GM19240 (cell line): ENCODE measurements around the gene MAGIX.
"Not testable (repeated sequence)": the region's sequence is repeated elsewhere in the genome, so short reads cannot be mapped to it uniquely, and the experiment has no call there.

Experiments
- DNase-seq: peaks from one replicate; pipeline ENCODE4 v3.0.0; 2011; ENCODE audit warnings: low spot score; ENCODE audit not compliant: insufficient read length

Gene MAGIX

DNA sequence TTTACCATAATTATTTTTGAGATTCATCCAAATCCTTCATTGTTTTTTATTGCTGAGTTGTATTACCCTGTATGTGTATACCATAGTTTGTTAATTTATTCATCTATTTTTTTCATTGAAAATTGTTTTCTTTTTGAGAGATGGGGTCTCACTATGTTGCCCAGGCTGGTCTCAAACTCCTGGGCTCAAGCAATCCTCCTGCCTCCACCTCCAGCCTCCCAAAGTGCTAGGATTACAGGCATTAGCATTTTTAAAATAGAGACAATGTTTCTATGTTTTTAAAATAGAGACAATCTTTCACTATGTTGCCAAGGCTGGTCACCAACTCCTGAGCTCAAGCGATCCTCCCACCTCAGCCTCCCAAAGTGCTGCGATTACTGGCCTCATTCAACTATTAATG lies 1.6 kb upstream of the MAGIX start:
- DNase-seq: no peak

DNA sequence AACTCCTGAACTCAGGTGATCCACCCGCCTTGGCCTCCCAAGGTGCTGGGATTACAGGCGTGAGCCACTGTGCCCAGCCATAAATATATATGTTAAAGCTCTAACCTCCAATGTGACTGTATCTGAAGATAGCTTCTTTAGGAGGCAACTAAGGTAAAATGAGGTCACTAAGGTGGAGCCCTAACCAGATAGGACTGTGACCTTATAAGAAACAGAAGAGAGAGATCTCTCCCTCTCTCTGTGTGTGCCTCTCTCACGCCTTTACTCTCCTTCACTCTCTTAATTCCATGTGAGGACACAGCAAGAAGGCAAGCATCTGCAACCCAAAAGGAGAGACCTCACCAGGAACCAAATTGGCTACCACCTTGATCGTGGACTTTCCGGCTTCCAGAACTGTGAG lies 926 bp upstream of the MAGIX start:
- no peak for DNase-seq

DNA sequence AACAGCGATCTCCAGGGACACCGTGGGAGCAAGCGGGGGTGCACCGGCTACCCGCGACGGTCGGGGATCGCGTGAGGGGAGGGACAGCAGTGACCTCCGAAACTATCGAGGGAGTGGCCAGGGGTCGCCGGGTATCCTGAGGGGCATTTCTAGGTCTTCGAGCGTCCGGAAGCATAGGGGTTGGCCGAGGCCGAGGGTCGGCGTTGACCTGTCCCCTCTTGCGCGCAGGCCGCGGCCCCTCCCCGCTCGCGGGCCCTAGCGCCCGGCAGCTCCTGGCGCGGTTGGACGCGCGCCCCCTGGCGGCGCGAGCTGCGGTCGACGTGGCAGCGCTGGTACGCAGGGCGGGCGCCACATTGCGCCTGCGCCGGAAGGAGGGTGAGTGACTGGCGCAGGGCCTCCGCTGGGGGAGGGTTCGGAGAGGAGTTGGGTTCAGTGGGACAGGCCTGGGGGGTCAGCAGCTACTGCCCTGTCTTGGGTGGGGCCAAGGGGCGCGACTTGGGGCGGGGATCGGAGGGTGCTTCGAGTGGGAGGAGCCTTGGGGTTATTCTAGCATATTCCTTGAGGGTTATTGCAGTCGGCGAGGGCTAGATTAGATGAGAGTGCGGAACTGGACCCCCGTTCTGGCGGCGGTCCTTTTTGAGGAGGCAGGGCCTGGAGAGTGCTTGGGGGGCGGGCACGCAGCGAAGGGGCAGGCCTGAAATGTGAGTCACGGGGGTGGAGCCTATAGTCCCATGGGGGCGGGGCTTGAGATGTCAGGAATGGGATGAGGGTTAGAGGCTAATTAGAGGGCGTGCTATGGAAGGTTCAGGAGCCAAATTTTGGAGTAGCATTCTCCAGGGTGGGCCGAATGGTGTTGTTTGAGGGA lies 1.2 kb downstream of the MAGIX start:
- no peak for DNase-seq

DNA sequence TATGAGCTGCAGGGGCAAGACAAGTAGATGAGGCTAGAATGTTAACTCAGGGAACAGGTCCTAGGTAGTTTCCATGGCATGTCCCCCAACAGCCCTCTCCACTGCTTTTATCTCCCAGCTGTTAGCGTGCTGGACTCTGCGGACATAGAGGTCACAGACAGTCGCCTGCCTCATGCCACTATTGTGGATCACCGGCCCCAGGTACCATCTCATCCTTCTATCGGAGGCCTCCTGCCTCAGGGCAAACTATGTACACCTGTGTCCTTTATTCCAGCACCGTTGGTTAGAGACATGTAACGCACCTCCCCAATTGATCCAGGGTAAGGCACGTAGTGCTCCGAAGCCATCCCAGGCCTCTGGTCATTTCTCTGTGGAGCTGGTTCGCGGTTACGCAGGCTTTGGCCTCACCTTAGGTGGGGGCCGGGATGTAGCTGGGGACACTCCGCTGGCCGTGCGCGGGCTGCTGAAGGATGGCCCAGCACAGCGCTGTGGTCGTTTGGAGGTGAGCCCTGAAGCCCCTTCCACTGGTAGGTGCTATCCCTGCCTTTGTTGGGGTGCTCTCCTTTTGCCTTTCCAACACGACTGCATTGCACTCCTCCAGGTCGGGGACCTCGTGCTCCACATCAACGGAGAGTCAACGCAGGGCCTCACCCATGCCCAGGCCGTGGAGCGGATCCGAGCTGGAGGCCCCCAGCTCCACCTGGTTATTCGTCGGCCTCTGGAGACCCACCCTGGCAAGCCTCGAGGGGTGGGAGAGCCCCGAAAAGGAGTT lies 2.2 kb downstream of the MAGIX start:
- no peak for DNase-seq

DNA sequence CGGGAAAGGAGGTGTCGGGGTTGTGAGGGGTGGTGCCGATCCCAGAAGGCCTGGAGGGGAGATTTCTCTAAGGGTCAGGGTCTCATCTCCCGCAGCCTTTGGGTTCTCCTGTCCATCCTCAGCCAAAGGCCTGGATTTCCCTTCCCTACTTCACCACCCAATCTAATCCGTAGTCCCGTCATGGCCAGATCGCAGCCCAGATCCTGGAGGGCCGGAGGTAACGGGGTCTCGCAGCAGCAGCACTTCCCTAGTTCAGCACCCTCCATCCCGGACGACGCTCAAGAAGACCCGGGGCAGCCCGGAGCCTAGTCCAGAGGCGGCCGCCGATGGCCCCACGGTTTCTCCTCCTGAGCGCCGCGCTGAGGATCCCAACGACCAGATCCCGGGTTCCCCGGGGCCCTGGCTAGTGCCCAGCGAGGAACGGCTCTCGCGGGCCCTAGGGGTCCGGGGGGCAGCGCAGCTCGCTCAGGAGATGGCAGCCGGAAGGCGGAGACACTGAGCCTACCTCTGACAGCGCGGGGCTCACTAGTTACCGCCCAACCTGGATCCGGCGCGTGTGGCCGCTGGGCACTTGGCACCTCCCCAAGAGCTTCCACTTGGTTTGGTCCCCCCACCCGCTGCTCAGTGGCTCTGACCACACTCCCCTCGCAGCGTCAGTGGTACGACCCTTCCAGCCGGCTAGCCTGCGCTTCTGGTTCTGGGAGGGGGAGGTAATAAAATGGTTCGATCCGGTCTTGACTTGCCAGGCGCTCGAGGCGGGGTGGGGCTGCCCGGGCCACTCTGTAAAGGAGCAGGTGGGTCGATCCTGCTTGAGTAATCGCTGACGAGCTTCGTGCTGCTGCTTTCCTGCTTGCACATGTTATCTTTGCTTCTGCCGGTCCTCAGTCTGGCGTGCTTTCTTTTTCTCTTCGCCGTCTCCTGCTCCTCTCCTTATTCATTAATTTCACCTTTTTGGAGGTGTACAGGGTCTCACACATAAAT lies 3.6 kb downstream of the MAGIX start:
- no peak for DNase-seq

DNA sequence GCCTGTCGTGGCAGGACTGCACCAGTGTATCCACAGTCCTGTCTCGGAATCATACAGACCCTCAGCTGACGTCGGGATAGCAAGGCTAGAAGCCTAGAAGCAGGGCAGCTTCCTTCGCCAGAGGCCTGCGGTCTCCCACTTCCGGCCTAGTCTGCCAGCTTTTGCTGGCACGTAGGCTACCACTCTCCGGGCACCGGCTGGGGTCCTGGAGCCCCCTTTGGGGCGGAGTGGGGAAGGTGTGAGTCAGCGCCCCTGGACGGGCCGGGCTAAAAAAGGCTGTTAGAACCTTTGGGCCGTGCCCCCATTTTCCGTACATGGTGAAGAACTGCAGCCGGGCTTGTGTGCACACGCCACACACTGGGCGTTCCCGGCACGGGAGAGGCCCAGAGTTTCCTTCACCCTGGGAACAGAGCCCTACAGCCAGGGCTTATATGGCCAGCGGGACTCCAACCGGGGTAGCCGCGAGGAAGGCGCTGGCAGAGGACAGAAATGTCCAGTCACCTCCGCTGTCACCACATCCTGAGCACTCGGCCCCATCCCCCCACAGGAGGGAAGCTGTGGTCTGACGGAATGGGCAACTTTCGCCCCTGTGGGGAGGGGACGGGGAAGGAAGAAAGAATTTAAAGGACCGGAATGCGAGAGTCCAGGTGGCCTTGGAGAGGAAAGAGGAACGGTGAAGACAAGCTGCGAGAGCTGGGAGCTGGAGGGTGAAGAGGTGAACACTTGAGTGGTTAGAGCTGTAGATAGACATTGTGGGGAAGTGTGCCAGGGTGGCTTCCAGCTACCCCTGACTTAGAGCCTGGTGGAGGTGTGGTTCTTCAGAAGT lies 4.6 kb downstream of the MAGIX start:
- no peak for DNase-seq

DNA sequence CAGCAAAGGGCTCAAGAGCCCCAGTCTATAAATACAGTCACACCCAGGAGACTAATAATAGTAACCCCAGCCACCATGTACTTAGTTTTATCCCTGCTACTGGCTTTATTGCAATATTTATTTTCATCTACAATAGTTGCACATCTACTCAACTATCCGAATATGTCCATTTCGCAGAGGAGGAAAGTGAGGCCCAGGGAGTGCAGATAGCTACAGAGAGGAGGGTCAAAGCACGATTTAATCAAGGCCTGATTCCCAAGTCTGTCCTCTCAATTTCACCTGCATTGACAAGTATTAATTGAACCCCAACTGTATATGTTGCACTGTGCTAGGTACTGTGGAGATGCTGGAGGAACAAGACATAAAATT lies 5.2 kb downstream of the MAGIX start:
- DNase-seq: no peak

DNA sequence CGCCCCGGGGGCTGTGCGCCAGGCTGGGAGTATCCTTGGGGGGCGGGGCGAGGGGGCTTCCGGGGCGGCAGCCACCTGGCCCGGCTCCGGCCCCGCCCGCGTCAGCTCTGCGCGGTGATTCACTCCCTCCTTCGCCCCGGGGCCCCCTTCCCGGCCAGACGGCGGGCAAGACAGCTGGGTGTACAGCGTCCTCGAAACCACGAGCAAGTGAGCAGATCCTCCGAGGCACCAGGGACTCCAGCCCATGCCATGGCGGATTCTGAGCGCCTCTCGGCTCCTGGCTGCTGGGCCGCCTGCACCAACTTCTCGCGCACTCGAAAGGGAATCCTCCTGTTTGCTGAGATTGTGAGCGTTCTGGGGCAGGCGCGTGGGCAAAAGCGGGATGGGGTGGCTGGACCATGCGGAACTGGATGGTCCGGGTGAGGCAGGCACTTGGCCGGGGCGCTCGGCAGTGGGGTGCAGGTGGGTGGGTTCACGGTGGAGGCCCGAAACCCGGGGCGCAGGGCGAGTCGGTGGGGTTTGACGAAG lies 9.3 kb downstream of the MAGIX start, which contains the start of gene PLP2:
TSS of gene PLP2 (plus strand) at position 147 of the 528 bp plus-strand sequence. CDS start at position 250, 103 bp downstream.
- no peak for DNase-seq

DNA sequence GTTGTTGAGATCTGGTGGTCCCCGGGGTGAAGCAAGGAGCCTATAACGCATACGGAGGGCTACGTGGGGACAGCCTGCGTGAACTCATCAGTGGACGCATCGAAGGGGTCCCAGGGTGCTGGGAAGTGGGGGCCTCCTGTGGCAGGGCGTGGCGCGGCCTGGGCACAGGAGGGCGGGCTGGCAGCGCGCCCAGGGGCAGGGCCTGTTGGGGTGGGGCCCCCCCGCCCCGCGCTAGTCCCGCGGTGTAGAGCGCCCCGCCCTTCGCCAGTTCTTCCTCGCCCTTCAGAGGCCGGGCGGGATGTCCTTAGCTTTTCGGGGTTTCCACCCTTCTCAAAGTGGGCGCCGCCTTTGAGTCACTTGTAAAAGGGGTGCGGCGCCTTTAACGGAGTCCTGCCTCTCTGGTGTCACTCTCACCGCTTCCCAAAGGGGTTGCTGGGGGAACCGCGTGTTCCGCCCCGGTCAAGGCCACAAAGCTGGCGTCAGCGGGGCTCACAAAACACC lies 9.8 kb downstream of the MAGIX start:
- DNase-seq: no peak

DNA sequence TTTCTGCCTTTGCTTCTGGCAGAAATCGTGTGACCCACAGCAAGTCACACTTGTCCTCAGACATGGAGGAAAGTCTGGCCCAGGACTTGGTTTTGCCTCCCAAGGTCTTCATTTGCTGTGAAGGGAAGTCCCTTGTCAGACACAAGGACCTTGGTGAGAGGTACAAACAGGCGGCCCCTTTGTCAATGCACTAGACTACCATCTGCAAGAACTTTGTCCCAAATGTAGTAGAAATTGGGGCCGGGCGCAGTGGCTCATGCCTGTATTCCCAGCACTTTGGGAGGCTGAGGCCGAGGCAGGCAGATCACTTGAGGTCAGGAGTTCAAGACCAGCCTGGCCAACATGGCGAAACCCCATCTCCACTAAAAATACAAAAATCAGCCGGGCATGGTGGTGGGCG lies 11.0 kb downstream of the MAGIX start:
- not testable (repeated sequence) for DNase-seq

DNA sequence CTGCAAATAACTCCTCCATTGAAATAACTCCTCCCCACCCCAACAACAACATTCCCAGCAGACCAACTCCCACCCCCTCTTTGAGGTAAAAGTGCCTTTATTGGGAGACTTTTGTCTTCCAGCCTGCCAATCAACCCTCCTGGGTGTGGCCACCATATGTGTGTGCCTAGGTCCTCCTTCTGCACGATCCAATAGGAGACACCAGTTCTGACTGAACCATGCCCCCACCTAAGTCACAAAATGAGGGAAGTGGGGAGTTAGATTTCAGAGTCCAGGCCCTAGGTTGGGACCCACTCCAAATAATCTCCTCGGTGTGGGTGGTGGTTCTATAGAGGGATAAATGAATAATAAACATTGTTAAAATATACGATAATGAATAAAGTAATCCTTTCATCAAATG lies 12.2 kb downstream of the MAGIX start:
- no peak for DNase-seq

DNA sequence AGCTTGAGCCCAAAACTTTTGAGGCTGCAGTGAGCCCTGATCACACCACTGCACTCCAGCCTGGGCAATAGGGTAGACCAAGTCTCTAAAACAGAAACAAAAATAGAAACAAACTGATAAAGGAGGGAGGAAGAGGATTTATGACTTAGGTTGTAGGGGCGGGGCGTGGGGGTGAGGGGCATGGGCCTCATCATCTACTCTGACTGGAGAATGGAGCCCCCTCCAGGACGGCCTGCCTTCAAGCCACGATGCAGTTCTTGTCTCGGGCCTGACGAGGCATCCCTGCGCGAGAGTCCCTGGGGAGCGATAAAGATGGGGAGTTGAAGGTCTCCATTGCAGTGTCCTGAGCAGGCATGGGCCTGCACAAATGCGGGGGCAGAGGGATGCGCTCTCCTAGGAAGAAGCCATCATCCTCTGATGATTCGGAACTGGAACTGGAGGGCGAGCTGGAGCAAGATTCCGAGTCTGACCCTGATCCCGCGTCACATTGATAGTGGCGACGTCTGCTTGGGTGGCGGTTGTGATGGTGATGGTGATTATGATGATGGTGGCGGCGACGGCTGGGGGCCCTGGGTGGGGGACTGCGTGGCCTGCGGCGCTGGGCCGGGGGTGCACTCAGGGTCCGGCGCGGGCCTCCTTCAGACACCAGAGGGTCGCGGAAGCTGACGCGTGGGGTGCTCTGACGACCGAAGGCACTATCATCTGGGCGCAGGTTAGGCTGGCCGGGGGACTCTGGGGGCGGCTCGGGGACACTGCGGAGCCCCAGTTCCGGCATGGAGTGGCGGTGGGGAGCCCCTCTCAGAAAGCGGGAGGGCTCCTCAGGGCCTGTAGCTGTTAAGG lies 13.1 kb downstream of the MAGIX start:
- DNase-seq: no peak

DNA sequence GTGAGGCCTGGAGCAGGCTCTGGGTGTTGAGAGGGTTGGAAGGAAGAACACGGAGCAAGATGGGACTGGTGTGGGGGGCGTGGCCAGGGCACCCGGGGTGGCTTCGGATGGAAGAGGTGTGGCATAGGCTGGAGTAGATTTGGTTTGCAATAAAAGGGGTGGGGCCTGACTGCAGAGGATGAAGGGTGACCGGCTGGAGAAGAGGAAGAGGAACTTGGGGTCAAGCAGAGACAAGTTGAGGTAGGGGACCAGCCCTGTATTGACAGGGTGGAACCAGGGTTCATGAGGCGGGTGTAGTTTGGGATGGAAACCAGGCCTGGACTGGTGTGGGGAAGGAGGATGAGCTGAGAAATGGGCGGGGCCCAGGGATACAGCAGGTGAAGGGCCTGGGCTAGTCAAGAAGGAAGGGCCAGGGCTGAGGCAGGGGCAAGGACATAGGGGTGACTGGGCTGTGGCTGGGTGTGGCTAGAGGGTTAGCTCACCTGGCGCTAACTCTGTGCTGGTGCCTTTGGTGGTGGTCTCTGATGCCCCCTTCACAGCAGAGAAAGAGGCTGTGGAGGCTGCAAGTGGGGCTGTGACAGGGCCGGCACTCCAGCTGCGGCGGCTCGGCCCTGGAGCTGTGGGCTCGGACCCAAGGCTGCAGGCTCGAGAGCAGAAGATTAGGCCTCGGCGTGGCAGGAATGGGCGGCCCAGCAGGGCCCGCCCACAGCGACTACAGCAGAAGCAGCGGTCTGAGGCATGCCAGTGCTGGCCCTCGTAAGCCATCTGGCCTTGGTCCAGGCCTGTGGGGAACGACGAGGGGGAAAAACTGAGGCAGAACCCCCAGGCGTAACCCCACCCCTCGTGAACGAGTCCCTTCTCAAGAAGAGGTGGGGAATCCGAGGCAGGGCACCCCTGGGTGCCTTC lies 14.1 kb downstream of the MAGIX start:
- DNase-seq: no peak

DNA sequence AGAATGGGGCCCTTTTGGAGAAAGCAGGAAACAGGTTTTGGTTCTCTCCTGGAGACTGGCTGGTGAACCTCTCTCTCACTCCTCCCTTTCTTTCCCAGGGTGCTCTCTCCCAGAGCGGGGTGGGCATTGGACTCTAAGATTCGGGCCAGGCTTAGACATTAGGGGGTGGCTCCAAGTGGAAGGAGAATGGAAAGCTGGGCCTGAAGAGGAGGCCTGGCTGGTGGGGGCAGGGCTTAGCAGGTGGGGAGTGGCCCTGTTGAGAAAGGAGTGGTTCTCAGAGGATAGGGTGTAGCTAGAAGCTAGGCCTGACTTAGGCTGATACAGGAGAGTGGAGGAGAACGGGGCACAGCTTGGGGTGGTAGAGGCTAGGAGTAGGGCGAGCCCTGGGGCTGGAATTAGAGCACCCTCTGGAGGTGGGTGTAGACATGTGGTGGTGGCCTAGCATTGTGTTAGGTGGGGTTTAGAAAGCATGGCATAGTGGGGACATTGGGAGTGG lies 14.8 kb downstream of the MAGIX start:
- DNase-seq: no peak

DNA sequence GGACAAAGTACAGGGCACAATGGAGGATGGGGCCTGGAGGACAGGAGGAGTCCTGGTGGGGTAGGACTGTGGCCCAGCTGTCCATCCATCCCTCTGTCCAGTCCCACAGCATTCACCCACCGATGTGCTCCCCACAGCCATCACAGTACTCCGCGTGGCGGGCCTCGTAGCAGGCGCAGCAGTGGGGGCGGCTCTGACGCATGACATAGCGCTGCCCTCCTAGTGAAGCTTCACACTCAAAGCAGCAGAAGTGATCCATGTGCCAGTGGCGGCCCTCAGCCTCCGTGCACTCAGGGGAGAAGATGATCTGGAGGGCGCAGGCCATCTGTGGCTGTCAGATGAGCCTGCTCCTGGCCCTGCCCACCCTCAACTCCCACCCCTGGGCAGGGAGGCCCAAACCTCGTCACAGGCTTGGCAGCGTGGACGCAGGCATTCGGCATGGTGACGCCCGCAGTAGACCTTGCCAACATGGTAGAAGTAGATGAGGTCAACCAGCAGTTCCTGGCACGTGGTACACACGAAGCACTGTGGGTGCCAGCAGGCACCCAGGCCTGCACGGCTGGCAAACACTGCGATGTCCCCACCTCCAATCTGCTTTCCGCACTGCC lies 15.4 kb downstream of the MAGIX start:
- no peak for DNase-seq

DNA sequence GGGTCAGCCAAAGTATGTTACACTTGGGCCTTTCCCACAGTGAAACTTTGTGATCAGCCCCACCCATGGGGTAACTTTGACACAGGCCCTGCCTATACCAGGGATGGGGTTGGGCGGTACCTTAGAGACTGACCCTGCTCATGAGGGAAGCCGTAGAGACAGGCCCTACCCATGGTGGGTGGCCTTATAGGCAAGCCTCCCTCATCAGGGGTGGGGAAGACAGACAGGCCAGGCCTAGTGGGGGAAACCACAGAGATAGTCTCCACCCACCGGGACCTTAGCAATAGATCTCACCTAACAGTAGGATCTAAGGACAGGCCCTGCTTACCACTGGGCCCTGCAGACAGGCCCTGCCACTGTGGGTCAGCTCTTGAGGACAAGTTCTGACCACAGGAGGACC lies 16.0 kb downstream of the MAGIX start:
- DNase-seq: no peak

DNA sequence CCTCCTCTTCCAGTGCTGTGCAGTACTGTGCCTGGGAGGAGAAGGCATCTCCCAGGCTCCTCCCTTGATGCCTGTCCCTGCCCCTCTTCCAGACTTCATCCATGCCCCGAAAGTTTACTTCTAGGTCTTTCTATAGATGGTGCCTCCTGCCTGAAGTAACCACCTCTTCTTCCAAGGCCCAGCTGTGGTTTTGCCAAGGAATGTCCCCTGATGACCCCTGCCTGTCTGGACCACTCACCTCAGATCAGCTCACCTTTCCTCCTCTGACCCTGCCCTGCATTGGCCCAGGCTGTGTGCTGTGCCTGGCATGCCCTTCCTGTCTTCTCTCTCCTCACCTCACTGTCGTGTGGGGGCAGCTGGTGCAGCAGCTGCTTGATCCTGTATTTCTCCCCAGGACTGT lies 16.8 kb downstream of the MAGIX start:
- DNase-seq: no peak
